ENCODE results near the gene DYSF. TPM values are rescaled to one million over a fixed set of nuclear protein-coding genes. Genes with fewer than 3 reads are reported as not detected.
A peak's percentile ranks its signal among the peaks of the same experiment; 100 is the strongest.

The DYSF gene
- total RNA-seq, 4 donors from 2014 or later: 3.7 to 18.7 (median 10.6) TPM

DNA sequence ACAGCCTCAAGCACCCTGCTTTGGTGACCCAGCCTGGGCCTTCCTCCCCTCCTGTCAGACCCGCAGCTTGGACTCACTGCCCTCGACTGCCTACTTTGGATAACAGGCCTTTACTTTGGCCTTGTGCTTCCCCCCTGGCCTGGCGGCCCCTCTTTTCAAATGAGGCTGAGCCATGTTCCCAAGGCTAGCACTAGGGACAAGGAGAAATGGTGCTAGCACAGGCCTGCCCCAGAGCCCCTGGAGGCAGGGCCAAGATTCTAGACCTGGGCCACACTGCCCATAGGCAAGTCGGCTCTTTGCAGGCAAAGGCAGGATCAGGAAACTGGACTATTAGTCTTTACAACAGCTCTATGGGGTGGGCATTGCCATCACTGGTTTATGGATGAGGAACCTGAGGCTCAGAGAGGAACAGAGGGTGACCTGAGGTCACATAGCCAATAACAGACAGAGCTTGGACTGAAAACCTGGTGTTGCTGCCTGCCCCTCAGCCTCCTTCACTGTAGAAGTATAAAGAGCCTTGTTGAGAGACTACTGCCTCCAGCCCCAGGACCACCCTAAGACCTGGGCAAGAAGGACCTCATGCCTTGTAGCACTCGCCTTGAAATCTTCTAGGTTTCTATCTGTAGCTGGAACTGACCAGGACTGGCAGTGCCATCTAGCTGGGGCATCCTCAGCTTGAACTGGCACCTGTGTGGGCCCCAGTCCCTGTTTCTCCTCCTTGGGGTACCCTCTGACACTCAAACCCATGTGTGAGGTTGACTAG lies 266.3 kb downstream of the DYSF start:
- Histone ChIP-seq H3K4me3 (no peak overlapping the region), H3K4me1 (peaks cover 0 to 32% (median 16%) of the 10 kb centered on the region in 4 donors), H3K27ac (peak overlapping the region in 1 of 4 donors; percentile 57), H3K27me3 (no peaks in the 10 kb centered on the region), H3K36me3 (no peaks in the 10 kb centered on the region), H3K9me3 (peaks cover 0 to 6% of the 10 kb centered on the region in 2 donors)
- no peak for DNase-seq
- WGBS, 2 donors (ENCODE audit: low coverage in 1 of 2): 82 to 84% methylated on average over 2 to 5 of the region's 5 CpGs
- TF ChIP-seq, protein P1, sequence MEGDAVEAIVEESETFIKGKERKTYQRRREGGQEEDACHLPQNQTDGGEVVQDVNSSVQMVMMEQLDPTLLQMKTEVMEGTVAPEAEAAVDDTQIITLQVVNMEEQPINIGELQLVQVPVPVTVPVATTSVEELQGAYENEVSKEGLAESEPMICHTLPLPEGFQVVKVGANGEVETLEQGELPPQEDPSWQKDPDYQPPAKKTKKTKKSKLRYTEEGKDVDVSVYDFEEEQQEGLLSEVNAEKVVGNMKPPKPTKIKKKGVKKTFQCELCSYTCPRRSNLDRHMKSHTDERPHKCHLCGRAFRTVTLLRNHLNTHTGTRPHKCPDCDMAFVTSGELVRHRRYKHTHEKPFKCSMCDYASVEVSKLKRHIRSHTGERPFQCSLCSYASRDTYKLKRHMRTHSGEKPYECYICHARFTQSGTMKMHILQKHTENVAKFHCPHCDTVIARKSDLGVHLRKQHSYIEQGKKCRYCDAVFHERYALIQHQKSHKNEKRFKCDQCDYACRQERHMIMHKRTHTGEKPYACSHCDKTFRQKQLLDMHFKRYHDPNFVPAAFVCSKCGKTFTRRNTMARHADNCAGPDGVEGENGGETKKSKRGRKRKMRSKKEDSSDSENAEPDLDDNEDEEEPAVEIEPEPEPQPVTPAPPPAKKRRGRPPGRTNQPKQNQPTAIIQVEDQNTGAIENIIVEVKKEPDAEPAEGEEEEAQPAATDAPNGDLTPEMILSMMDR (IDR thresholded peaks at IDR 0.05): no peak
- TF ChIP-seq POLR2A (IDR thresholded peaks at IDR 0.05) (no peak), EP300 (IDR thresholded peaks at IDR 0.05; ENCODE audit: low read depth) (no peak), POLR2AphosphoS5 (IDR thresholded peaks at IDR 0.05) (no peak)
- in situ Hi-C loops (cut with MboI; ENCODE audit: low pct_ligation_motif_present in 1 of 4, low pct_unique_long_range_greater_than_20kb in 1 of 4, low sequenced_read_pairs in 3 of 4) (no loop called here), intact Hi-C loops (cut with DNase I; ENCODE audit: low total_unique reads) (no loop called here)

GRCh38 chr2:71720283-71720560 lies 266.9 kb downstream of the DYSF start:
- in situ Hi-C loops (cut with MboI; ENCODE audit: low pct_ligation_motif_present in 1 of 4, low pct_unique_long_range_greater_than_20kb in 1 of 4, low sequenced_read_pairs in 3 of 4) (no loop called here), intact Hi-C loops (cut with DNase I; ENCODE audit: low total_unique reads) (no loop called here)
- peak overlapping the region in 3 of 4 donors; percentile 52 to 59 (median 57) for H3K27ac ChIP-seq
- no peak overlapping the region for H3K4me3 ChIP-seq
- no peak for DNase-seq
- H3K27me3 ChIP-seq: no peaks in the 10 kb centered on the region
- peaks cover 0 to 6% of the 10 kb centered on the region in 2 donors for H3K9me3 ChIP-seq
- peaks cover 0 to 32% (median 16%) of the 10 kb centered on the region in 4 donors for H3K4me1 ChIP-seq
- TF ChIP-seq POLR2A (IDR thresholded peaks at IDR 0.05) (no peak), POLR2AphosphoS5 (IDR thresholded peaks at IDR 0.05) (no peak), EP300 (IDR thresholded peaks at IDR 0.05; ENCODE audit: low read depth) (no peak)
- TF ChIP-seq, protein P1 (IDR thresholded peaks at IDR 0.05): no peak
- H3K36me3 ChIP-seq: no peaks in the 10 kb centered on the region

DNA sequence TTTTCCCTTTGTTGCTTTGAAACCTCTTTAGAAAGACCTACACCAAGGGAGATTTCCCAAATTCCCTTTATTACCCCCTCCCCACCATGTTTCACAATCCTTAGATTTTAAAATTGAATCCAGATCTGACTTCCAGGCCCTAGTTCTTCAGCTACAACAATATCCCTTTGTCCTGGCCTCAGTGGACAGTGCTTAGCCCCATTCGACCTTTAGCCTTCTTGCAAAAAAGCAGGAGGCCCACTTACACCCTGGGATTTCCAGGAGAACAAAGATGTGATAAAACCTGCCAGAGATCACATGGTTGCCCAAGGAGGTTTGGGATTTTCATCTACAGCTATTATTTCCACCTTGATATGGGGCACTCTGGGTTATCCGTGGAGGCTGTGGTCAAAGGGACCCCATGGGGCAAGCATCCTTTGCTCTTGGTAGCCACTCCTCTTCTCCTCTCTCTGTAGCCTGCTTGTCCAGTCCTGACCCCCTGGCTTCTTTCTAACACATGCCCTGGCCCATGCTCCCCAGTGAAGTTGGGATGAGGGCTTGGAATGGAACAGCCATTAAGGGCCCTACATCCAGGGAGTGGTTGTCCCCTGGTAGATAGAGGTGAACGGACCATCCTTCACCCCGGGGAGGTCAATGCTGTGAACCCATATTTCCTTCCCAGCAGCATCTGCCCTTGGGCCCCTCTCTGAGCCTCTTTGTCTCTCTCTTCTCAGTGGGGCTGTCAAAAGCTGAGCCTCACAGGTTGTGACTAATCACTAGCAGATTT lies 267.4 kb downstream of the DYSF start:
- TF ChIP-seq EP300 (IDR thresholded peaks at IDR 0.05; ENCODE audit: low read depth): no peak
- TF ChIP-seq, protein P1 (IDR thresholded peaks at IDR 0.05): no peak
- no peak for TF ChIP-seq POLR2A (IDR thresholded peaks at IDR 0.05)
- TF ChIP-seq POLR2AphosphoS5 (IDR thresholded peaks at IDR 0.05): no peak
- Histone ChIP-seq H3K9me3 (peaks cover 0 to 6% of the 10 kb centered on the region in 2 donors), H3K36me3 (no peaks in the 10 kb centered on the region), H3K4me1 (peaks cover 0 to 32% (median 16%) of the 10 kb centered on the region in 4 donors), H3K4me3 (no peak overlapping the region), H3K27ac (peak overlapping the region; percentile 50 to 59 (median 54)), H3K27me3 (no peaks in the 10 kb centered on the region)
- DNase-seq: no peak
- intact Hi-C loops (cut with DNase I; ENCODE audit: low total_unique reads) (no loop called here), in situ Hi-C loops (cut with MboI; ENCODE audit: low pct_ligation_motif_present in 1 of 4, low pct_unique_long_range_greater_than_20kb in 1 of 4, low sequenced_read_pairs in 3 of 4) (no loop called here)
- 71 to 74% methylated on average over 3 to 4 of the region's 4 CpGs for WGBS, 2 donors (ENCODE audit: low coverage in 1 of 2)

DNA sequence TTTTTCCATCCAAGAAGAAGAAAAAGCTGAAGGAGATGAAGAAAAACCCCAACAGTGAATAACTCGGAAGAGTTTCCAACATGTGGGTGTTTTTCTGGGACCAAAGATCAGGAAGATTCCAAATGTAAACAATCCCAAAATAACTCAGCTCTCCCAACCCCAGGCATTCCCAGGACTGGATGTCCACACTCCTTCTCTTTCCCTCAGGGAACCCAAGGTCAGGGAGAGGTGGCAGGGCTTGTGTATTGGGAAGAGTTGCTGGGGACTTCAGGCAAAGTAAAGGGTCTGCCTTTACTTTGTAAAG lies 268.0 kb downstream of the DYSF start:
- in situ Hi-C loops (cut with MboI; ENCODE audit: low pct_ligation_motif_present in 1 of 4, low pct_unique_long_range_greater_than_20kb in 1 of 4, low sequenced_read_pairs in 3 of 4) (no loop called here), intact Hi-C loops (cut with DNase I; ENCODE audit: low total_unique reads) (no loop called here)
- Histone ChIP-seq H3K9me3 (peaks cover 0 to 6% of the 10 kb centered on the region in 2 donors), H3K4me1 (peaks cover 0 to 30% (median 14%) of the 10 kb centered on the region in 4 donors), H3K36me3 (no peaks in the 10 kb centered on the region), H3K4me3 (no peak overlapping the region), H3K27ac (peak overlapping the region; percentile 50 to 59 (median 54)), H3K27me3 (no peaks in the 10 kb centered on the region)
- TF ChIP-seq POLR2AphosphoS5 (IDR thresholded peaks at IDR 0.05) (peak in 2 of 3 donors; percentile 9 to 44), EP300 (IDR thresholded peaks at IDR 0.05; ENCODE audit: low read depth) (no peak), POLR2A (IDR thresholded peaks at IDR 0.05) (no peak)
- TF ChIP-seq, protein P1 (IDR thresholded peaks at IDR 0.05): no peak
- no peak for DNase-seq
- WGBS, 2 donors (ENCODE audit: low coverage in 1 of 2): 40 to 54% methylated on average over 1 of the region's 1 CpG

All from transverse colon (tissue), 4 donors.